ENCODE data around the gene XDH.

The XDH gene

DNA sequence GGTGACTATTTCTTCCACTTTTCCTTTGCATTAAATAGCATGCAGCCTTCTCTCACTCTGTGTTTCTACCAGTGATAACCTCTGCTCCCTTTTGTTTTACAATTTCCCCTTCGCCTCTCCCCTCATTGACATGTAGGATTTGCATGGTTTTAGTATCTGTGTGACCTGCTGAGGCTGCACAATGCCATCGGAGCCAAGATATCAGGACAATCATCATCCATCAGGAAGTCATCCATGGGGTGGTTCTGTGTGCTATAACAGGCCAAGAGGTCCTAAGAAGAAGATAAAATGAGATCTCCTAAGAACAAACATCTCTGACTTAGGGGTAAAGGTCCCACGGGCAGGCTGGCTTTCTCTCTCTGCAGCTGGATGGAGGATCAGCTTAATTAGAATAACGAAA, 115.0 kb downstream of the XDH start:
- Histone ChIP-seq H3K9me3 (no peaks in the 10 kb centered on the region), H3K27ac (no peak overlapping the region), H3K27me3 (no peaks in the 10 kb centered on the region), H3K4me1 (peaks cover 4 to 50% (median 34%) of the 10 kb centered on the region in 4 donors), H3K4me3 (no peak overlapping the region), H3K36me3 (no peaks in the 10 kb centered on the region)
- TF ChIP-seq, protein P1, sequence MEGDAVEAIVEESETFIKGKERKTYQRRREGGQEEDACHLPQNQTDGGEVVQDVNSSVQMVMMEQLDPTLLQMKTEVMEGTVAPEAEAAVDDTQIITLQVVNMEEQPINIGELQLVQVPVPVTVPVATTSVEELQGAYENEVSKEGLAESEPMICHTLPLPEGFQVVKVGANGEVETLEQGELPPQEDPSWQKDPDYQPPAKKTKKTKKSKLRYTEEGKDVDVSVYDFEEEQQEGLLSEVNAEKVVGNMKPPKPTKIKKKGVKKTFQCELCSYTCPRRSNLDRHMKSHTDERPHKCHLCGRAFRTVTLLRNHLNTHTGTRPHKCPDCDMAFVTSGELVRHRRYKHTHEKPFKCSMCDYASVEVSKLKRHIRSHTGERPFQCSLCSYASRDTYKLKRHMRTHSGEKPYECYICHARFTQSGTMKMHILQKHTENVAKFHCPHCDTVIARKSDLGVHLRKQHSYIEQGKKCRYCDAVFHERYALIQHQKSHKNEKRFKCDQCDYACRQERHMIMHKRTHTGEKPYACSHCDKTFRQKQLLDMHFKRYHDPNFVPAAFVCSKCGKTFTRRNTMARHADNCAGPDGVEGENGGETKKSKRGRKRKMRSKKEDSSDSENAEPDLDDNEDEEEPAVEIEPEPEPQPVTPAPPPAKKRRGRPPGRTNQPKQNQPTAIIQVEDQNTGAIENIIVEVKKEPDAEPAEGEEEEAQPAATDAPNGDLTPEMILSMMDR (IDR thresholded peaks at IDR 0.05): no peak
- intact Hi-C loops (cut with DNase I; ENCODE audit: low total_unique reads): no loop called here
- no peak for DNase-seq

DNA sequence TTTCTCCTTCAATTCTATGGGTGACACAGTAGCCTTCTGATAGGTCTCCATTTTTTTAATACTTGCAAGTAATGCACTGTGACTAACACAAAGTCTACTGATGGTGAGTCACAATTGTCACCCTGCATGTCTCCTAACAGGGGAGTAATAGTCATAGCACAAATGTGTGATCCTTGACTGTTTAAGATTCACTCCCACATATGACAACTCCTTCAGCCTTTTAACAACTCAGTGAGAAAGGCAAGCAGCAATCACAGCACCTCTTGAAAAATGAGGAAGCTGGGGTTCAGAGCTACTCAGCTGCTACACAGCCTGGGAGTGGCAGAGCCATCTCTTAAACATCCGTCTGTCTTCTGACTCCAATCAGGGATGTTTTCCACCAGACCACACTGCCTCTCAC, 116.8 kb downstream of the XDH start:
- Histone ChIP-seq H3K27ac (peak overlapping the region; percentile 77 to 78), H3K4me1 (peaks cover 4 to 48% (median 34%) of the 10 kb centered on the region in 4 donors), H3K36me3 (no peaks in the 10 kb centered on the region), H3K4me3 (no peak overlapping the region), H3K27me3 (no peaks in the 10 kb centered on the region), H3K9me3 (no peaks in the 10 kb centered on the region)
- no peak for DNase-seq
- TF ChIP-seq, protein P1 (IDR thresholded peaks at IDR 0.05): no peak
- intact Hi-C loops (cut with DNase I; ENCODE audit: low total_unique reads): no loop called here

DNA sequence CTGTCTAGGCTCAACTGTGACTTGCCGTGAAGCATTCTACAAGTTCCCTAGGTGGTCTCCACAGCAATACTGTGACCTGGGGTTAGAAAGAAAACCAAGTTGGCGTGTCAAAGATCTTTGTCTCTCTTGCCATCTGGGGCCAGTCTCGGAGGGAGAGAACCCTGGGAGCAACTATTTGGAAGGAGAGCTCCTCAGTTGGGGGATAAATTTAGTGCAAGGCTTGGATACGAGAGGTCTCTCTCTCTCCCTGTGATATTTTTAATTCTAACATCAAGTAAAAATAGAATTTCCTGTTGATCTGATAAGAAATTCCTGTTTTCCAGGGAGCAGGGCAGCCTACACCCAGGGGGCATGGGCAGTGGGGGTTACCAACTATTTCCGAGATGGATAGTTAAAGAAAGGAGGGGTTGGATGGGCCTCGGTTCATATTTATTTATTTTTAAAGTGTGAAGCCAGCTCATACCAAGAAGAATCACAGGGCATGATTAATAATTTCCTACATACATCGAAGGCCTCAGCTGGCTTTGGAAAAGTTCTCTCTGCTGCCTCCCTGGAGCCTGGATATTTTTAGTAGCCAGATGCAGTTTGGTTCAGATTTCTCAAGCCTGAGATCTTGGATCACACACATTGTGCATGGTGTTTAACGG, 117.8 kb downstream of the XDH start:
- Histone ChIP-seq H3K4me3 (peak overlapping the region in 1 of 2 donors; percentile 4), H3K27me3 (no peaks in the 10 kb centered on the region), H3K36me3 (no peaks in the 10 kb centered on the region), H3K9me3 (no peaks in the 10 kb centered on the region), H3K27ac (peak overlapping the region; percentile 77 to 78), H3K4me1 (peaks cover 4 to 48% (median 33%) of the 10 kb centered on the region in 4 donors)
- DNase-seq: no peak
- intact Hi-C loops (cut with DNase I; ENCODE audit: low total_unique reads): no loop called here
- TF ChIP-seq, protein P1 (IDR thresholded peaks at IDR 0.05): no peak

DNA sequence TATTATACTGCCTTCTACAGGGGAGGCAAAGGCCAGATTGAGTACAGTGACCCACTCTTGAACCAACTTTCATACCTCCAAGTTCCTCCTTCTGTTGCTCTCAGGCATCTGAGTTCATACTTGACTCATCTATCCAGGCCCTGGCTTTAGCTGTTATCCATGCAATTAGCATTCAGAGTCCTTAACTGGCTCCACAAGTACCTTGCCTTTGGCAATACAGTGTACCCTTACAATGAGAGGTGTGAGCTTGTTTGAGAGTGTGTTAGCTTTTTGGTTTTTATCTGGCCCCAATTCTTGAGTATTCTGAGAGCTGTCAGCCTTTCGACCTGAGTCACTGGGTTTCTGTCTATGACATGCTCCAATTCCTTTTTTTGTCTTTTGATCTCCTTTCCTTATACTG, 120.3 kb downstream of the XDH start:
- H3K27ac ChIP-seq: no peak overlapping the region
- peaks cover 4 to 48% (median 33%) of the 10 kb centered on the region in 4 donors for H3K4me1 ChIP-seq
- H3K4me3 ChIP-seq: no peak overlapping the region
- no peaks in the 10 kb centered on the region for H3K27me3 ChIP-seq
- DNase-seq: no peak
- H3K36me3 ChIP-seq: no peaks in the 10 kb centered on the region
- TF ChIP-seq, protein P1 (IDR thresholded peaks at IDR 0.05): no peak
- H3K9me3 ChIP-seq: no peaks in the 10 kb centered on the region
- intact Hi-C loops (cut with DNase I; ENCODE audit: low total_unique reads): no loop called here

DNA sequence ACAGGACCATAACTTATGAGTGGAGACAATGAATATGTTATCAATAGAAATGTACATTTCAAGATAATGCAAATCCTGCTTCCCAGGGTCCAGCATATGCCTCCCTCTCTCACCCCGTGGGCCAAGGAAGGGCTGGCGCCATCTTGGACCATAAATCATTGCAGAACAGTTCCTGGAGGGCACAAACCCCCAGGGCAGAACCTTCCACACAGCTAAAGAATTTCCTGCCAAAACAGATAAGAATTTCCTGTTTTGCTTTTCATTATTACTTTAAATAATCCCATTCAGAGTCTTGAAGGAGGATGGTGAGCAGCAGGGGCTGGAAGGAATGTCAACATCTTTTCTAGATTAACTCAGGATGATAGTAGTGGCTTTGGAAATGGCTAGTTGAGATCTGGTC, 126.9 kb downstream of the XDH start:
- H3K27ac ChIP-seq: no peak overlapping the region
- peaks cover 0 to 19% (median 4%) of the 10 kb centered on the region in 4 donors for H3K4me1 ChIP-seq
- no peaks in the 10 kb centered on the region for H3K27me3 ChIP-seq
- no peaks in the 10 kb centered on the region for H3K9me3 ChIP-seq
- H3K4me3 ChIP-seq: no peak overlapping the region
- intact Hi-C loops (cut with DNase I; ENCODE audit: low total_unique reads): no loop called here
- no peaks in the 10 kb centered on the region for H3K36me3 ChIP-seq
- TF ChIP-seq, protein P1 (IDR thresholded peaks at IDR 0.05): no peak
- no peak for DNase-seq

Measured in tibial artery (tissue), 4 donors.